ENCODE results near the gene C2orf68. TPM values are rescaled to one million over a fixed set of nuclear protein-coding genes. Genes with fewer than 3 reads are reported as not detected.

C2orf68 gene
- total and polyA plus RNA-seq, 9 of the 15 experiments (the other 6 are each of a cell fraction or from before 2014, with no cell fraction given): 22.1 to 50.0 (median 31.8) TPM

DNA sequence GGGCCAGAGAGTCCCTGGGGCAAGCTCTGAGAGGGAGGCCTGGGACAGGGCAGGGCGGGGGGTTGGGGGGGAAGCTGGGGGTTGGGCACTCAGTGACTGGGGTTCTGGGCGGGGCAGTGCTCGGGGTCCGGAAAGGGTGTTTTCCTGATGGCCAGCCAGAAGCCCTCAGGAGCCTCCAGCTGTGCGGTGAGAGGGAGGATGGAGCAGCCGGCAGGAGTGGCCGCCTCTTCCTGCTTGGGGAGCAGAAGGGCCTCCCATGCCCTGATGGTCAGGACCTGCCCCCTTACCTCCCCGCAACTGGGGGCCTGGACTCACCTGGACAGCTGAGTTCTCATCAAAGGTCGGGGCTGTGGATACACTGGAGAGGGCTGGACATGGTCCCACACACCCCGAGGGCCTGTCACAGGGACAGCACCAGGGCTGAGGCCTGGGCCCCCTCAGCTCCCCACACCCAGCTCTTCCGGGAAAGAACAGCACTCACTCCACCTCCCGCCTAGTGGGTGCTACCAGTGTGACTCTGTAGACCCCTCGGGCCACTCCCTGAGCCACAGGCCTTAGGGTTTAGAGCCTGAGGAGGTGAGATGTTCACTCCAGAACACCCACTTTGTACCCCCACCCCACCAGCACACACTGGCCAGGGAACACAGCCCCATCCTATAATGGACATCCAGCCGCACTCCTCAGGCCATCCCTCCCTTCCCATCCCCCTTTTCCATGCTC lies 49.4 kb upstream of the C2orf68 start:
- no peak overlapping the region for H3K27ac ChIP-seq (ENCODE audit: extremely low read depth, low read depth, low read length)
- H2AFZ ChIP-seq (ENCODE audit: low read depth, low read length): no peak overlapping the region
- H3K27me3 ChIP-seq (ENCODE audit: control insufficient read depth in 2 of 2, insufficient read depth in 2 of 2, low read length in 2 of 2): no peaks in the 10 kb centered on the region
- in situ Hi-C loops (cut with MboI) (no loop called here), intact Hi-C loops (cut with micrococcal nuclease) (no loop called here)
- H3K4me2 ChIP-seq (ENCODE audit: insufficient read depth, low read length): no peak overlapping the region
- H3K36me3 ChIP-seq (ENCODE audit: control insufficient read depth, insufficient read depth, low read length): no peaks in the 10 kb centered on the region
- ATAC-seq (no peak; the same call in 2 of the 3 replicates), FAIRE-seq (no peak), DNase-seq (ENCODE audit: extremely low read depth in 1 of 4, low spot score in 3 of 4) (no peak)
- CTCF ChIA-PET (ENCODE audit: low intra/inter-chr PET ratio): no interaction called here
- BruUV-seq (replicated peaks): no TSS peak
- H3K9me3 ChIP-seq (replicated peaks; ENCODE audit: control insufficient read depth, insufficient read depth, low read depth, low read length): no peaks in the 10 kb centered on the region
- peaks cover under 1% of the 10 kb centered on the region for H3K9me1 ChIP-seq (ENCODE audit: control insufficient read depth, insufficient read depth, low read length)
- H3K4me1 ChIP-seq (replicated peaks in 1 of 2; ENCODE audit: control insufficient read depth in 2 of 2, insufficient read depth in 2 of 2, low read length in 2 of 2): peaks cover 3 to 15% of the 10 kb centered on the region in 2 experiments; a peak in 3 of 5 replicates
- WGBS (ENCODE audit: insufficient coverage, low coverage, missing lambda C conversion rate): 54% methylated on average over 10 of the region's 14 CpGs
- TF ChIP-seq ZNF668 (CRISPR knock-in tag; IDR thresholded peaks at IDR 0.05): no peak
- peak overlapping the region in 1 of 2 experiments; percentile 28; a peak in 1 of 4 replicates for H3K9ac ChIP-seq (ENCODE audit: insufficient read depth in 1 of 2, low read depth in 2 of 2, low read length in 2 of 2)
- H3K4me3 ChIP-seq: no peak overlapping the region
- H4K20me1 ChIP-seq (replicated peaks; ENCODE audit: control insufficient read depth, insufficient read depth, low read length): 0 out of 2 replicates have a peak, but pooled peaks cover 5% of the 10 kb centered on the region
- no peaks in the 10 kb centered on the region for H3K79me2 ChIP-seq (ENCODE audit: control insufficient read depth, insufficient read depth, low read length)
- POLR2A ChIA-PET: interaction anchor here (0.6 kb wide), 1 partner anchor 781 kb away, joined by 3 read pairs; no protein-coding TSS in a partner anchor

DNA sequence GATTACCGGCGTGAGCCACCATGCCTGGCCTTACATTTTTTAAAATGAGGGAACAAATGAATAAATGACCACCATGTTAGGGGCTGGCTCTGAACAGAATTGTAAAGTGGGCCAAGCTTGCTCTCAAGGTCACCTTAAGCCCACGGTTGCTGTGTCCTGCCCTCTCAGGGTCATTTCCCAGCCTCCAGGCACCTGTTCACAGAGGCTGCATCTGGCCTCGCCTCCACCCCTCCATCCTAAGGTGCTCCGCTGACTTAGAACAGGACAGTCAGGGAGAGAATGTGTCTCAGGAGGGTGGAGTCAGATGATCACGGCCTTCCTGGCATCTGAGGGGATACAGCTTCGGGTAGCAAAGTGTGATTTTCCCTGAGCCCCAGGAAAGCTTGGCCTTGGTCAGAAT lies 48.9 kb upstream of the C2orf68 start:
- BruUV-seq (replicated peaks): no TSS peak
- Histone ChIP-seq H3K4me2 (ENCODE audit: insufficient read depth, low read length) (no peak overlapping the region), H3K9me3 (replicated peaks; ENCODE audit: control insufficient read depth, insufficient read depth, low read depth, low read length) (no peaks in the 10 kb centered on the region), H4K20me1 (replicated peaks; ENCODE audit: control insufficient read depth, insufficient read depth, low read length) (0 out of 2 replicates have a peak, but pooled peaks cover 5% of the 10 kb centered on the region), H3K79me2 (ENCODE audit: control insufficient read depth, insufficient read depth, low read length) (no peaks in the 10 kb centered on the region), H3K4me3 (no peak overlapping the region), H3K9ac (ENCODE audit: insufficient read depth in 1 of 2, low read depth in 2 of 2, low read length in 2 of 2) (no peak overlapping the region), H2AFZ (ENCODE audit: low read depth, low read length) (no peak overlapping the region), H3K27ac (ENCODE audit: extremely low read depth, low read depth, low read length) (no peak overlapping the region), H3K36me3 (ENCODE audit: control insufficient read depth, insufficient read depth, low read length) (peaks cover 5% of the 10 kb centered on the region; the same call in 1 of the 3 replicates), H3K4me1 (replicated peaks in 1 of 2; ENCODE audit: control insufficient read depth in 2 of 2, insufficient read depth in 2 of 2, low read length in 2 of 2) (peaks cover 3 to 12% of the 10 kb centered on the region in 2 experiments; a peak in 3 of 5 replicates), H3K9me1 (ENCODE audit: control insufficient read depth, insufficient read depth, low read length) (peaks cover 3% of the 10 kb centered on the region), H3K27me3 (ENCODE audit: control insufficient read depth in 2 of 2, insufficient read depth in 2 of 2, low read length in 2 of 2) (no peaks in the 10 kb centered on the region)
- CTCF ChIA-PET (ENCODE audit: low intra/inter-chr PET ratio): interaction anchor here (0.7 kb wide), 1 partner anchor 46 kb away, joined by 4 read pairs; no protein-coding TSS in a partner anchor
- DNase-seq (ENCODE audit: extremely low read depth in 1 of 4, low spot score in 3 of 4): no peak
- no peak for ATAC-seq
- POLR2A ChIA-PET: interaction anchor here (0.5 to 0.6 kb wide), 2 partner anchors 78 to 782 kb away, joined by 3 read pairs; no protein-coding TSS in a partner anchor
- FAIRE-seq: no peak
- in situ Hi-C loops (cut with MboI) (no loop called here), intact Hi-C loops (cut with micrococcal nuclease) (no loop called here)
- 62% methylated on average over 5 of the region's 7 CpGs for WGBS (ENCODE audit: insufficient coverage, low coverage, missing lambda C conversion rate)
- TF ChIP-seq ZNF431 (CRISPR knock-in tag; IDR thresholded peaks at IDR 0.05): no peak
- TF ChIP-seq ZNF778 (CRISPR knock-in tag; IDR thresholded peaks at IDR 0.05): no peak
- TF ChIP-seq, protein P1, sequence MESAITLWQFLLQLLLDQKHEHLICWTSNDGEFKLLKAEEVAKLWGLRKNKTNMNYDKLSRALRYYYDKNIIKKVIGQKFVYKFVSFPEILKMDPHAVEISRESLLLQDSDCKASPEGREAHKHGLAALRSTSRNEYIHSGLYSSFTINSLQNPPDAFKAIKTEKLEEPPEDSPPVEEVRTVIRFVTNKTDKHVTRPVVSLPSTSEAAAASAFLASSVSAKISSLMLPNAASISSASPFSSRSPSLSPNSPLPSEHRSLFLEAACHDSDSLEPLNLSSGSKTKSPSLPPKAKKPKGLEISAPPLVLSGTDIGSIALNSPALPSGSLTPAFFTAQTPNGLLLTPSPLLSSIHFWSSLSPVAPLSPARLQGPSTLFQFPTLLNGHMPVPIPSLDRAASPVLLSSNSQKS (CRISPR knock-in tag; IDR thresholded peaks at IDR 0.05): no peak
- no peak for TF ChIP-seq SAP30 (IDR thresholded peaks at IDR 0.05; ENCODE audit: borderline replicate concordance, insufficient read depth, low read depth, low read length, poor library complexity, severe bottlenecking)
- no peak for TF ChIP-seq MAFG (tag; conservative IDR thresholded peaks at IDR 0.05)
- no peak for TF ChIP-seq ZNF146 (CRISPR knock-in tag; IDR thresholded peaks at IDR 0.05; ENCODE audit: unreplicated experiment)
